Stimulated activated CD8-positive, alpha-beta memory T cell treated with anti-CD3 and anti-CD28 coated beads, Interleukin-15, amount 100 ng/mL, for 24 hours (primary cell): ENCODE data around the gene OR2C1.
A peak's percentile ranks its signal among the peaks of the same experiment; 100 is the strongest.

ENCODE experiments used
- DNase-seq: peaks from one replicate; pipeline ENCODE4 v3.0.0-alpha.2; 2020; ENCODE audit warnings: low read depth

OR2C1 gene

DNA sequence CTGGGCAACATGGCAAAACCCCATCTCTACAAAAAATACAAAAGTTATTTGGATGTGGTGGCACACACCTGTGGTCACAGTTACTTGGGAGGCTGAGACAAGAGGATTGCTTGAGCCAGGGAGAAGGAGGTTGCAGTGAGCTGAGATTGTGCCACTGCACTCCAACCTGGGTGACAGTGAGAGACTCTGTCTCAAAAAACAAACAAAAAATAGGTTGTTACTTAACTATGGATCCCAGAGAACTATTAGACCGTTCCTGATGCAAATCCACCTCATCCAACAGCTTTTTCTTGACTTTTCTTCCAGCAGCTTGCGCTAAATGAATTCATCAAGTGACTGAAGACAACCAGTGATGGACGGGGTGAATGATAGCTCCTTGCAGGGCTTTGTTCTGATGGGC, at the start of gene OR2C1:
TSS of gene OR2C1 (plus strand) at position 301 of the 400 bp plus-strand sequence. CDS start at position 353, 52 bp downstream.
- no peak for DNase-seq

GRCh38 chr16:3306078-3306477, 49.6 kb upstream of the OR2C1 start:
- DNase-seq: no peak

DNA sequence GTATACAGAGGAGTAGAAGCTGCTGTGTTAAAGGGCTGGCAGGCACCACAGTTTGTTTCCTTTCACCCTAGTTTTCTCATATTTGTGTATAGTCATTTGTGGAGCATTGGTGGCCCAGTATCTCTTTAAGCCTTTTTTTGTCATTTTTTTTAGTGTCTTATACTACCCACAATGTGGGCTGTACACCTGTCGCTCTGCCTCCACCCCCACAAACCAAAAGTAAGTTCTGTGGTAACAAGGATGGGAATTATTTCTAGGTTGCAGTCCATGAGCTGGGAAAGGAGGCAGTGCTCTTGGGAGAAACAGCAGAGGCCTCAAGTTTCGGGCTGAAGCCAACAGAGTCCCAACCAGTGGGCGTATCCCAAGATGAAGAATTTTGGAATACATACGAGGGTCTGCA, 44.2 kb upstream of the OR2C1 start:
- no peak for DNase-seq

- DNase-seq: no peak
These were observed 38.2 kb upstream of the OR2C1 start for GRCh38 chr16:3317315-3317999.

DNA sequence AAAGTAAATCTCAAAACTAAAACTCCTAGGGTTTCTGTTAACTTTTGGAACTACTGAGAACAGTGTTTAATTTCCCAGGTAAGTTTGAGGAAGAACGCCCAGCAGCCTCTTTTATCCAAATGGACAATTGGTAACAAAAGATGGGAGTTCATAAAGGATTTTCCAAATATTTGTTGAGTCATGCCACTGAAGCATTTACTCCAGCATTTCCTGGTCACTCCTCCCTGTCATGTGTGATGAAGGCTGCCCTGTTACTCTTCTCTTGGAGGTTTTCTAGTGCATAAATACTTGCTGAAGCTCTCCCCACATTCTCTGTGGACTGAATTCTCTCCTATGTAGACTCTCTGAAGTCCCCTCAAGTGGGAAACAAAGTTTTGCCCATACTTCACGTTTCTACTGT, 33.9 kb upstream of the OR2C1 start:
- DNase-seq: no peak

GRCh38 chr16:3327514-3327913, 28.2 kb upstream of the OR2C1 start:
- no peak for DNase-seq

DNA sequence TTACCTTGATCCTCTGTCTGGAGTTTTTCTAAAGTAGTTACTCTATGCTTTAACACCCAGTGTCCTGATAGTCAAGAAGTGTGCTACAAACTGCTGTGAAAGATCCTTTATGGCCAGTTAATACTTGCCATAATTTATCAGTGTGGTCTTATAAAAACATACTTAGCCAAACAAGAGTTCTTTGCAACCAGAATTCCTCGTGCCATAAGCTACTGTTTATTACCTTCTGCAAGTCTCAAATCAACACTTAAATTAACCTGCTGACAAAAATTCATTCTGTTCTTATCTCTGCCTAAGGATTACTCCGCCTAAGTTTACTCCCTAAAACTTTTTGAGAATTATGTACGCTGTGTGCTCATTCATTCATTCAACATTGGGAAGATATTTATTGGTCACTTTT, 27.6 kb upstream of the OR2C1 start:
- DNase-seq: no peak

- DNase-seq: no peak
These were observed 27.0 kb upstream of the OR2C1 start for GRCh38 chr16:3328643-3329042.

DNA sequence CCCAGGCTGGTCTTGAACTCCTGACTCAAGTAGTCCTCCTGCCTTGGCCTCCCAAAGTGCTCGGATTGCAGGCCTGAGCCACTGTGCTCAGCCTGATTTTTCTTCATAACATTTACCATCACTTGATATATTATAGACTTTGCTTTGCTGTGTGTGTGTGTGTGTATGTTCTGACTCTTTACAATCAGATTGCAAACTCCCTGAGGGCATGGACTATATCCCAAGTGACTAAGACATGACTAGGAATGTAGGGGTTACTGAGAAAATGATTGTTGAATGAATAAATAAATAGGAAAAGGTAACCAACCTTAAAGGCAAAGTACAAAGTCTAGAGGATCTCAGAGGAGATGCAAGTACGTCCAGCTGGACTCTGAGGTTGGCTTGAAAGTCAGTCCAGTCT, 9.6 kb upstream of the OR2C1 start:
- no peak for DNase-seq

- DNase-seq: no peak
These were observed 8.1 kb upstream of the OR2C1 start for GRCh38 chr16:3347586-3347985.

DNA sequence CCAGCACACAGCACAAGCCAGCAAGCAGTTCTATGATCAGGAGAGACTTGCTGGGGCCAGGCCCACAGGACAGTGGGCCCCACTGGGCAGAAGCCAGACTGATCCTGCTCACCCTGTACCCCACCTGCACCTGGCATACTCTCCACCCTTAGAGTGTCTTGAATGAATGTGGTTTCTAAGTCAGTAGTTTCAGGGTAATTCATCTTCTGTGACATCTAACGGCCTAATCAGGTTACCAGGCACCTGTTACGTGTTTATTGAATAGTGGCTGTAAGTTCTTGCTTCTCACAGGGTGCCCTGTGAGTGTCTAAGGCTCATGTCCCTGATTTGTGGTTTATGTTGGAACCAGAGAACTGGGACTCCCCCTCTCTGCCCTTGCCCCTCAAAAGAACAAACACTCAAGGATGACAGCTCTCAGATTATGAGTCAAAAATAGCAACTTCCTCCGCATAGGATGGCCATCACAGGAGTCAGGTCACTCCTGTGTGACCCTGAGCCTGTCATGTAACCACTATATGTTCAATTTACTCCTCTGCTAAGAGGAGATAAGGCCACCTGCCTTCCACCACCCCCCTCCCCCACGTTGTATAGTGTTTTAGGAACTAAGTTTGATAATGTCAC, 7.0 kb upstream of the OR2C1 start:
- no peak for DNase-seq

- no peak for DNase-seq
These were observed 6.5 kb upstream of the OR2C1 start for GRCh38 chr16:3349175-3349574.

GRCh38 chr16:3356118-3356517, 429 bp downstream of the OR2C1 start:
- no peak for DNase-seq

DNA sequence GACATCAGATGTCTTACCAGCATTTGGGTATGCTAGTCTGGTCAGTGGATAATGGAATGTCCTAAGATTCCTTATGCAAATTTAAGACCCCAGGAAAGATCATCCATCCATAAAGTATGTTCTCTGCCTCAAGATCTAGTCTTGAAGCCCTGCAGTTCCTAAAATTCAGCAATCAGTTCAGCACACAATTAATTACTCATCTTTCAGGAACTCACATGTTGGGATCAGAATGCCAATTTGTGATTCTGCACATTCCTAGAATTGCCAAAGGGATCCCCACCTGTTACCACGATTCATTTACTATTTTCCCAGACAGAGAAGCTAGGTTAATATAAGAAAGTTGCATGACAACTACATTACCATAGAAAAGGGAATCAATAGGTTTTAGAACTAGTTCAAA, 3.2 kb downstream of the OR2C1 start:
- DNase-seq: no peak

DNA sequence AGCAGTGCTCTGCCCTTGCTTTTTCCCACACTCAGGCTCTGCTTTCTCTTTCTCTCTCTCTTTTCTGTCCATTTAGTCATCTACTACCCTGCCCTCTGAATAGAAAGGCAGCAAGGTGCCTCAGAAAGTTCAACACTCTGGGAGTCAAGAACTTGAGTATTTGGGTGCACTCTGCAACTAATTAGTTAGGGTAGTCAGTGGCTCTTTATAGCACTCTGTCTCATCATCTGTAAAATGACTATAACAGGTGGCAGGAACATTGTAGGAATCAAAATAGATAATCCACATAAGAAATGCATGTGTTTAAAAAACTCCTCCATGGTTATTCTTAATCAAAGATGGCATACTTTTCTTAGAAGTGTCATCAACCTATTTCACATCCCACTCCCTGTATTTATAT, 7.2 kb downstream of the OR2C1 start:
- DNase-seq: no peak

DNA sequence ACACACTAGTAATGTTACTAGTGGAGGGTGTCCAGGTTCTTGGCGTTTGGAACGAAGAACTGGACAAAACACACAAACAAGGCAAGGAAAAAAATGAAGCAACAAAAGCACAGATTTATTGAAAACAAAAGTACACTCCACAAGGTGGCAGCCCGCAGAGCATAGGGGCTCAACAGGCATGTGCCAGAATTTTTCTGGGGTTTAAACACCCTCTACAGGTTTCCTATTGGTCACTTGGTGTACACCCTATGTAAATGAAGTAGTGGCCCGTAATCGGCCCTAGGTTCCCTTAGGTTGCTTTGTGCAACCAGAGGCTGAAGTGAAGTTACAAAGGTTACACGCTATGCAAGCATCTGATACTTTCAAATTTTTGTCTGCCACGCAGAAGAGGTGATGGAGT, 8.1 kb downstream of the OR2C1 start:
- no peak for DNase-seq

- peak; percentile 52 for DNase-seq
These were observed 9.2 kb downstream of the OR2C1 start for GRCh38 chr16:3364774-3365427.

DNA sequence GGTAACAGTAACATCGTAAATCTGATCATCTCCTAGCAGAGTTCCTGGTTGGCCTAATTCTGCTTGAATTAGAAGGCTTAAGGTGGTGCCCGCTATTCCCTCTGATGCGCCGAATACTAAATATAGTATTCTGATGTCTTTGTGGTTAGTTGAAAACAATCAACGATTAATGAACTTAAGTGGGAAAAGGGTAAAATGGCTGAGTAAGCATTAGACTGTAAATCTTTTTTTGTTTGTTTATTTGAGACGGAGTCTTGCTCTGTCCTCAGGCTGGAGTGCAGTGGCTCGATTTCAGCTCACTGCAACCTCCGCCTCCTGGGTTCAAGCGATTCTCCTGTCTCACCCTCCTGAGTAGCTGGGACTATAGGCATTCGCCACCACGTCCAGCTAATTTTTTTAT, 13.4 kb downstream of the OR2C1 start:
- no peak for DNase-seq

- DNase-seq: no peak
These were observed 20.0 kb downstream of the OR2C1 start for GRCh38 chr16:3375680-3376079.

DNA sequence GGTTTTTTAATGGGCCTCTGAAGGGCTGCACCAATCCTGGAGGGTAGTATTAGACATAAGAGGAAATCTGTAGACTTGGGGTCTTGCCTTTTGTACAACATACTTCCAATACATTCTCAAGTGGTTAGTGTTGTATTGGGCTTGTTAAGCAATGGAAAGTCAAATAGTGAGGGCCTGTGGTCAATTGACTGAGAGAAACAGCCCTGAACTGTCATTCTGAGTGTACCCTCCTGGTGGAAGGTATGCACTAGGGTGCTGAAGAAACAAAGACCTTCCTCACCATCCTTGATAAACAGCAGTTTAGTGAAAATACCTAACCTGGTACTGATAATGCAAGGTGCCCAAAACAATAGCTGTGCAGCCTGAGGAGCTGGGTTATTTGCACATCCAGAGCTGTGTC, 22.2 kb downstream of the OR2C1 start:
- DNase-seq: no peak

- no peak for DNase-seq
These were observed 27.4 kb downstream of the OR2C1 start for GRCh38 chr16:3383045-3383448.

- DNase-seq: no peak
These were observed 32.6 kb downstream of the OR2C1 start for GRCh38 chr16:3388325-3388724.

DNA sequence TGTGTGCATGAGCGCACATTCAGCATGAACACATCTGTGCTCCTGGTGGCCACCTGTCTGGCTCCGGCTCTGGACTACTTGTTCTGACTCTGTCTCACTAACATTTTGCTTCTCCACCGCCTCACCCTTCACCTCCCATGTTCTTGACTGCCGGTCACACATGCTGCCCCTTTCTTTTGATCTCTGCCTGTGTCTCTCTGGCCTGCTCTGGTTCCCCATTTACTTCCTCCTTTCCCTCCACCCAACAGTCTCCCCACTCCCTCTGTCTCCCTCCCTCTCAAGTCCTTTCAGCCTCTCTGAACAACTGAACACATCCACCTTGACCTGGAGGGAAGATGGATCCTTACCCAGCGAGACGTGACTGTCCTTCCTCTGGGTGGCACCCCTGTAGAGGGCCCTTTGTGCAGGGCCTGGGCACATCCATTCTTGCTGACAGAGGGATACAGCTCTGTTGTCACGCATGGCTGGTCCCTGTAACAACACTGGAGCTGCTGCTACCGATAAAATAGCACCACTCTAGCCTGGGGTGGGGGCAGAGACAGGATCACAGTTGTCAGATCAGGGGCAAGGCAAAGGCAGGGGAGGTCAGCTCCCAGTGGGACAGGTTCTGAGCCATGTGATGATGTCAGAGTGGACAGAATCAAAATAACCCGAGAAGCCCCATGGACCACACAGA, 34.1 kb downstream of the OR2C1 start:
- no peak for DNase-seq
